HEK293 (cell line): ENCODE results near the gene VPS51.

ENCODE experiments used
- REST ChIP-seq: fragments of 450-650 bp; formaldehyde crosslinking; IDR thresholded peaks from 2 replicates; pipeline ENCODE4 v1.5.1; 2016; ENCODE audit warnings: missing biosample characterization, missing genetic modification characterization
- SETDB1 ChIP-seq: IDR thresholded peaks from one replicate; pipeline ENCODE4 v1.6.1; 2017; ENCODE audit warnings: mild to moderate bottlenecking, low read length, moderate library complexity, mixed read lengths; ENCODE audit not compliant: insufficient read length

- TF ChIP-seq REST (no peak), SETDB1 (no peak)
Observed at GRCh38 chr11:65130631-65131416, 34.8 kb downstream of the VPS51 start.
